ENCODE data around the gene SOX18. TPM values are rescaled to one million over a fixed set of nuclear protein-coding genes. Genes with fewer than 3 reads are reported as not detected.

Gene SOX18
- total and polyA plus RNA-seq, 2 of the 13 experiments (the other 11 are each of a cell fraction or from before 2014, with no cell fraction given) = 1.6 to 1.9 TPM

- TF ChIP-seq, protein P1, sequence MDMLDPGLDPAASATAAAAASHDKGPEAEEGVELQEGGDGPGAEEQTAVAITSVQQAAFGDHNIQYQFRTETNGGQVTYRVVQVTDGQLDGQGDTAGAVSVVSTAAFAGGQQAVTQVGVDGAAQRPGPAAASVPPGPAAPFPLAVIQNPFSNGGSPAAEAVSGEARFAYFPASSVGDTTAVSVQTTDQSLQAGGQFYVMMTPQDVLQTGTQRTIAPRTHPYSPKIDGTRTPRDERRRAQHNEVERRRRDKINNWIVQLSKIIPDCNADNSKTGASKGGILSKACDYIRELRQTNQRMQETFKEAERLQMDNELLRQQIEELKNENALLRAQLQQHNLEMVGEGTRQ (IDR thresholded peaks at IDR 0.05; ENCODE audit: low read depth, low read length) = no peak
- TF ChIP-seq, protein P1 (CRISPR knock-in tag; IDR thresholded peaks at IDR 0.05; ENCODE audit: borderline replicate concordance) = no peak
- TF ChIP-seq RBAK (CRISPR knock-in tag; IDR thresholded peaks at IDR 0.05) (no peak), KDM4B (CRISPR knock-in tag; IDR thresholded peaks at IDR 0.05) (no peak), ZNF253 (CRISPR knock-in tag; IDR thresholded peaks at IDR 0.05; ENCODE audit: borderline replicate concordance) (no peak), ZC3H13 (CRISPR knock-in tag; IDR thresholded peaks at IDR 0.05) (peak; percentile 72; the same call in 1 of the 2 replicates), NFYC (CRISPR knock-in tag; IDR thresholded peaks at IDR 0.05) (no peak), ZNF3 (CRISPR knock-in tag; IDR thresholded peaks at IDR 0.05) (no peak), SPEN (CRISPR knock-in tag; IDR thresholded peaks at IDR 0.05; ENCODE audit: low read depth) (peak; percentile 55; the same call in 1 of the 2 replicates), ZFP1 (CRISPR knock-in tag; IDR thresholded peaks at IDR 0.05) (no peak), ZBTB21 (CRISPR knock-in tag; IDR thresholded peaks at IDR 0.05) (0 out of 2 replicates have a peak, but pooled peaks have one; percentile 42), ZNF543 (CRISPR knock-in tag; IDR thresholded peaks at IDR 0.05) (no peak), ZMAT5 (CRISPR knock-in tag; IDR thresholded peaks at IDR 0.05; ENCODE audit: borderline replicate concordance, low read depth) (no peak), RORA (CRISPR knock-in tag; IDR thresholded peaks at IDR 0.05) (no peak), MED1 (CRISPR knock-in tag; IDR thresholded peaks at IDR 0.05) (no peak), HOXA5 (CRISPR knock-in tag; IDR thresholded peaks at IDR 0.05) (no peak), MYC (CRISPR knock-in tag; IDR thresholded peaks at IDR 0.05; ENCODE audit: borderline replicate concordance) (no peak)
- TF ChIP-seq, protein P2, sequence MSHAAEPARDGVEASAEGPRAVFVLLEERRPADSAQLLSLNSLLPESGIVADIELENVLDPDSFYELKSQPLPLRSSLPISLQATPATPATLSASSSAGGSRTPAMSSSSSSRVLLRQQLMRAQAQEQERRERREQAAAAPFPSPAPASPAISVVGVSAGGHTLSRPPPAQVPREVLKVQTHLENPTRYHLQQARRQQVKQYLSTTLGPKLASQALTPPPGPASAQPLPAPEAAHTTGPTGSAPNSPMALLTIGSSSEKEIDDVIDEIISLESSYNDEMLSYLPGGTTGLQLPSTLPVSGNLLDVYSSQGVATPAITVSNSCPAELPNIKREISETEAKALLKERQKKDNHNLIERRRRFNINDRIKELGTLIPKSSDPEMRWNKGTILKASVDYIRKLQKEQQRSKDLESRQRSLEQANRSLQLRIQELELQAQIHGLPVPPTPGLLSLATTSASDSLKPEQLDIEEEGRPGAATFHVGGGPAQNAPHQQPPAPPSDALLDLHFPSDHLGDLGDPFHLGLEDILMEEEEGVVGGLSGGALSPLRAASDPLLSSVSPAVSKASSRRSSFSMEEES (CRISPR knock-in tag; IDR thresholded peaks at IDR 0.05) = no peak
- TF ChIP-seq, protein P3, sequence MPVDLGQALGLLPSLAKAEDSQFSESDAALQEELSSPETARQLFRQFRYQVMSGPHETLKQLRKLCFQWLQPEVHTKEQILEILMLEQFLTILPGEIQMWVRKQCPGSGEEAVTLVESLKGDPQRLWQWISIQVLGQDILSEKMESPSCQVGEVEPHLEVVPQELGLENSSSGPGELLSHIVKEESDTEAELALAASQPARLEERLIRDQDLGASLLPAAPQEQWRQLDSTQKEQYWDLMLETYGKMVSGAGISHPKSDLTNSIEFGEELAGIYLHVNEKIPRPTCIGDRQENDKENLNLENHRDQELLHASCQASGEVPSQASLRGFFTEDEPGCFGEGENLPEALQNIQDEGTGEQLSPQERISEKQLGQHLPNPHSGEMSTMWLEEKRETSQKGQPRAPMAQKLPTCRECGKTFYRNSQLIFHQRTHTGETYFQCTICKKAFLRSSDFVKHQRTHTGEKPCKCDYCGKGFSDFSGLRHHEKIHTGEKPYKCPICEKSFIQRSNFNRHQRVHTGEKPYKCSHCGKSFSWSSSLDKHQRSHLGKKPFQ (CRISPR knock-in tag; IDR thresholded peaks at IDR 0.05; ENCODE audit: insufficient replicate concordance) = no peak
- TF ChIP-seq, protein P4, sequence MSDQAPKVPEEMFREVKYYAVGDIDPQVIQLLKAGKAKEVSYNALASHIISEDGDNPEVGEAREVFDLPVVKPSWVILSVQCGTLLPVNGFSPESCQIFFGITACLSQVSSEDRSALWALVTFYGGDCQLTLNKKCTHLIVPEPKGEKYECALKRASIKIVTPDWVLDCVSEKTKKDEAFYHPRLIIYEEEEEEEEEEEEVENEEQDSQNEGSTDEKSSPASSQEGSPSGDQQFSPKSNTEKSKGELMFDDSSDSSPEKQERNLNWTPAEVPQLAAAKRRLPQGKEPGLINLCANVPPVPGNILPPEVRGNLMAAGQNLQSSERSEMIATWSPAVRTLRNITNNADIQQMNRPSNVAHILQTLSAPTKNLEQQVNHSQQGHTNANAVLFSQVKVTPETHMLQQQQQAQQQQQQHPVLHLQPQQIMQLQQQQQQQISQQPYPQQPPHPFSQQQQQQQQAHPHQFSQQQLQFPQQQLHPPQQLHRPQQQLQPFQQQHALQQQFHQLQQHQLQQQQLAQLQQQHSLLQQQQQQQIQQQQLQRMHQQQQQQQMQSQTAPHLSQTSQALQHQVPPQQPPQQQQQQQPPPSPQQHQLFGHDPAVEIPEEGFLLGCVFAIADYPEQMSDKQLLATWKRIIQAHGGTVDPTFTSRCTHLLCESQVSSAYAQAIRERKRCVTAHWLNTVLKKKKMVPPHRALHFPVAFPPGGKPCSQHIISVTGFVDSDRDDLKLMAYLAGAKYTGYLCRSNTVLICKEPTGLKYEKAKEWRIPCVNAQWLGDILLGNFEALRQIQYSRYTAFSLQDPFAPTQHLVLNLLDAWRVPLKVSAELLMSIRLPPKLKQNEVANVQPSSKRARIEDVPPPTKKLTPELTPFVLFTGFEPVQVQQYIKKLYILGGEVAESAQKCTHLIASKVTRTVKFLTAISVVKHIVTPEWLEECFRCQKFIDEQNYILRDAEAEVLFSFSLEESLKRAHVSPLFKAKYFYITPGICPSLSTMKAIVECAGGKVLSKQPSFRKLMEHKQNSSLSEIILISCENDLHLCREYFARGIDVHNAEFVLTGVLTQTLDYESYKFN (CRISPR knock-in tag; conservative IDR thresholded peaks at IDR 0.05) = no peak; the same call in 1 of the 2 replicates
- TF ChIP-seq, protein P5, sequence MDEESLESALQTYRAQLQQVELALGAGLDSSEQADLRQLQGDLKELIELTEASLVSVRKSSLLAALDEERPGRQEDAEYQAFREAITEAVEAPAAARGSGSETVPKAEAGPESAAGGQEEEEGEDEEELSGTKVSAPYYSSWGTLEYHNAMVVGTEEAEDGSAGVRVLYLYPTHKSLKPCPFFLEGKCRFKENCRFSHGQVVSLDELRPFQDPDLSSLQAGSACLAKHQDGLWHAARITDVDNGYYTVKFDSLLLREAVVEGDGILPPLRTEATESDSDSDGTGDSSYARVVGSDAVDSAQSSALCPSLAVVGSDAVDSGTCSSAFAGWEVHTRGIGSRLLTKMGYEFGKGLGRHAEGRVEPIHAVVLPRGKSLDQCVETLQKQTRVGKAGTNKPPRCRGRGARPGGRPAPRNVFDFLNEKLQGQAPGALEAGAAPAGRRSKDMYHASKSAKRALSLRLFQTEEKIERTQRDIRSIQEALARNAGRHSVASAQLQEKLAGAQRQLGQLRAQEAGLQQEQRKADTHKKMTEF (CRISPR knock-in tag; IDR thresholded peaks at IDR 0.05) = no peak
Observed at GRCh38 chr20:64064145-64064698, 14.8 kb upstream of the SOX18 start (continued).

Data from HepG2 (cell line).